AG04449 (cell line): ENCODE data around the gene AKAP14.
"Not testable (repeated sequence)": the region's sequence is repeated elsewhere in the genome, so short reads cannot be mapped to it uniquely, and the experiment has no call there.

Experiments used
- CTCF ChIA-PET: fragments of 350-600 bp; formaldehyde crosslinking; extraction: SDS; loops from one replicate; lab custom pipeline; 2021; ENCODE audit warnings: antibody characterized with exemption; lab: Yijun Ruan, JAX
- POLR2A ChIA-PET: fragments of 400-600, 350-600 bp; formaldehyde crosslinking; extraction: SDS; loops from one replicate; lab custom pipeline; 2020; ENCODE audit warnings: antibody characterized with exemption, inconsistent platforms; lab: Yijun Ruan, JAX
- DNase-seq: peaks from one replicate; pipeline ENCODE4 v3.0.0-alpha.2; 2010; ENCODE audit warnings: low read depth, low spot score
- H3K4me3 ChIP-seq: 2 replicates; pipeline ENCODE4 v1.5.1; 2011; ENCODE audit warnings: low read depth, mild to moderate bottlenecking, control low read depth, low read length
- CTCF ChIP-seq: IDR thresholded peaks from one replicate; pipeline ENCODE4 v1.5.1; 2011; ENCODE audit warnings: mild to moderate bottlenecking, moderate library complexity, low read length, control low read depth, inconsistent platforms; ENCODE audit not compliant: insufficient read depth; ENCODE audit errors: missing control alignments

AKAP14 gene

DNA sequence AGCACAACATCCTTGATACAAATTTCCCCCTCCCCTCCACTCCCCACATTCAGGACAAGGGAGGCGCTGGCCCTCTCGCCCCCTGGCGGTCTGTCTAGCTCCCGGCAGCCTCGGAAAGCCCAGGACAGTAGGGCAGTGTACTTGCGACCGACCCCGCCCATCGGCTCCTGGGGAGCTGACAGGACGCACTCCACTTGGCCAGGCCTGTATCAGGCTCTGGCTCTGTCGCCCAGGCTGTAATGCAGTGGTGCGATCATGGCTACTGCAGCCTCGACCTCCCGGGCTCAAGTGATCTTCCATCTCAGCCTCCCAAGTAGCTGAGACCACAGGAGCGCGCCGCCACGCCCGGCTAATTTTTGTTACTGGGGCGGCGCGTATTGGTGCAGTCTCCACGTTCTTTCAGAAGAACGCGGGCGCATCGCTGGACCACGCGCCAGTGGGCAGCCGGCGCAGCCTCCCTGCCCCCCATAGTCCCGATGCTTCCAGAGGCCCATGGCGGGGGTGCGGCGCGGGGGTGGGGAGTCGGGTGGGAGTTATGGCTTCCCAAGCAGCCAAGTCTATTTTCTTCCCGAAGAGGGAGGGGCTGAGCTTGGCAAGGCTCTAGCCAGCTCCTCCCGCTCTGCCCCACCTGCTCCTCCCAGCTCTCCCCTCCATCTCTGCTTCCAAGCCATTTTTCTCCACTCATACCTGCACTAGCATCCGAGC lies 7.8 kb upstream of the AKAP14 start:
- H3K4me3 ChIP-seq, result peak overlapping the region; percentile 37
- ChIA-PET POLR2A (no interaction called here), CTCF (interaction anchor here (1.3 to 2.4 kb wide), 3 partner anchors 10 to 372 kb away, joined by 4 to 10 read pairs (median 5); no protein-coding TSS in a partner anchor)
- no peak for DNase-seq
- TF ChIP-seq CTCF, result peak; percentile 64

GRCh38 chrX:119890626-119891025 lies 5.1 kb upstream of the AKAP14 start:
- H3K4me3 ChIP-seq, POLR2A ChIA-PET, DNase-seq: not testable (repeated sequence)
- CTCF ChIA-PET, result interaction anchor here (0.6 kb wide), 1 partner anchor 1109 kb away, joined by 3 read pairs; no protein-coding TSS in a partner anchor

DNA sequence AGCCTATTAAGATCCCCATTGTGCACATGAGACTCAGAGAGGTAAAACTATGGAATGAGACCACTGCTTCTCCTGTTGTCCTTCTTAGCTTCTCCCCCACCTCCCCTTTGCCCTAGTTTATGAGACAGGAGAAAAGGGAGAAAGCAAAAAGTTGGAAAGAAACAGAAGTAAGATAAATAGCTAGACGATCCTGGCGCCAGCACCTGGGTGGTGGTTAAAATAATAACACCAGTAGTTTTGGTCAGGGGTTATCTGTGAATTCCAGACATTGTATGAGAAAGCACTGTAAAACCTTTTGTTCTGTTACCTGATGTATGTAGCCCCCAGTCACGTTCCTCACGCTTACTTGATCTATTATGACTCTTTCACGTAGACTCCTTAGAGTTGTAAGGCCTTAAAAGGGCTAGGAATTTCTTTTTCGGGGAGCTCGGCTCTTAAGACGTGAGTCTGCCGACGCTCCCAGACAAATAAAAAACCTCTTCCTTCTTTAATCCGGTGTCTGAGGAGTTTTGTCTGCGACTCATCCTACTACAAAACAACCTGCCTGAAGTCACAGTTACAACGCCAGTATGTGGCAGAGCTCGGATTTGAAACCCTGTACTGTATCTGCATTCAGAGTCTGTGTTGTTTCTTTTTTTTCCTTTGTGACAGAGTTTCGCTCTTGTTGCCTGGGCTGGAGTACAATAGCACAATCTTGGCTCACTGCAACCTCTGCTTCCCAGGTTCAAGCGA lies 3.6 kb upstream of the AKAP14 start:
- CTCF ChIA-PET, DNase-seq, POLR2A ChIA-PET, H3K4me3 ChIP-seq: not testable (repeated sequence)

GRCh38 chrX:119899125-119899524 lies 3.4 kb downstream of the AKAP14 start:
- no peak overlapping the region for H3K4me3 ChIP-seq
- DNase-seq, result no peak
- TF ChIP-seq CTCF, result no peak
- ChIA-PET POLR2A (no interaction called here), CTCF (interaction anchor here (1.1 kb wide), 1 partner anchor 119 kb away, joined by 3 read pairs; no protein-coding TSS in a partner anchor)

GRCh38 chrX:119900976-119901375 lies 5.3 kb downstream of the AKAP14 start:
- DNase-seq, result no peak
- POLR2A ChIA-PET, result interaction anchor here (1.2 kb wide), 1 partner anchor 22 kb away, joined by 3 read pairs; no protein-coding TSS in a partner anchor
- CTCF ChIA-PET, result interaction anchor here (0.8 kb wide), 1 partner anchor 22 kb away, joined by 3 read pairs; no protein-coding TSS in a partner anchor
- no peak overlapping the region for H3K4me3 ChIP-seq
- TF ChIP-seq CTCF, result no peak

DNA sequence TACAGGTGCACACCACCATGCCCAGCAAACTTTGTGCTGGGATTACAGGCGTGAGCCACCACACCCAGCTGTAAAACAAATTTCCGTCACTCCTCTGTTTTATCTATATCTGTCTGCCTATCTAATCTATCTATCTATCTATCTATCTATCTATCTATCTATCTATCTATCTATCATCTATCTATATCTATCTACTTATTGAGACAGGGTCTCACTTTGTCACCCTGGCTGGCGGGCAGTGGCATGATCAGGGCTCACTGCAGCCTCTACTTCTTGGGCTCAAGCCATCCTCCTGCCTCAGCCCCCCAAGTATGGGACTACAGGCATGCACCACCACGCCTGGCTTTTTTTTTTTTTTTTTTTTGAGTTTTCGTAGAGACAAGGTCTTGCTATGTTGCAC lies 20.6 kb downstream of the AKAP14 start:
- H3K4me3 ChIP-seq, result no peak overlapping the region
- DNase-seq, result no peak
- POLR2A ChIA-PET, result no interaction called here
- CTCF ChIA-PET, result no interaction called here
- TF ChIP-seq CTCF, result no peak

GRCh38 chrX:119917877-119918276 lies 22.2 kb downstream of the AKAP14 start:
- ChIA-PET POLR2A (no interaction called here), CTCF (interaction anchor here (1.0 kb wide), 1 partner anchor 11 kb away, joined by 3 read pairs; no protein-coding TSS in a partner anchor)
- H3K4me3 ChIP-seq, result no peak overlapping the region
- TF ChIP-seq CTCF, result no peak
- DNase-seq, result no peak
